SK-MEL-5 (cell line): Measurements from ENCODE around the gene HIBADH. TPM values are rescaled to one million over a fixed set of nuclear protein-coding genes. Genes with fewer than 3 reads are reported as not detected.
"Not testable (repeated sequence)": the region's sequence is repeated elsewhere in the genome, so short reads cannot be mapped to it uniquely, and the experiment has no call there.

Source experiments
- DNase-seq: peaks from one replicate; pipeline ENCODE4 v3.0.0-alpha.2; 2016; ENCODE audit warnings: low read depth, low spot score
- in situ Hi-C: cut with HindIII; loops from 2 replicates; pipeline ENCODE4 v1.10.0; 2016; ENCODE audit warnings: low sequenced_read_pairs, high pct_unique_total_duplicates, low pct_unique_long_range_greater_than_20kb
- total RNA-seq: library from RNA; depleted of rRNA; stranded (reverse); fragments of >200 nt; shearing (Covaris generic); gene quantifications from 2 replicates; pipeline ENCODE4 v1.2.3, GENCODE V29; 2014

Gene HIBADH
- total RNA-seq, 1 experiment from 2014 or later: 135 TPM

DNA sequence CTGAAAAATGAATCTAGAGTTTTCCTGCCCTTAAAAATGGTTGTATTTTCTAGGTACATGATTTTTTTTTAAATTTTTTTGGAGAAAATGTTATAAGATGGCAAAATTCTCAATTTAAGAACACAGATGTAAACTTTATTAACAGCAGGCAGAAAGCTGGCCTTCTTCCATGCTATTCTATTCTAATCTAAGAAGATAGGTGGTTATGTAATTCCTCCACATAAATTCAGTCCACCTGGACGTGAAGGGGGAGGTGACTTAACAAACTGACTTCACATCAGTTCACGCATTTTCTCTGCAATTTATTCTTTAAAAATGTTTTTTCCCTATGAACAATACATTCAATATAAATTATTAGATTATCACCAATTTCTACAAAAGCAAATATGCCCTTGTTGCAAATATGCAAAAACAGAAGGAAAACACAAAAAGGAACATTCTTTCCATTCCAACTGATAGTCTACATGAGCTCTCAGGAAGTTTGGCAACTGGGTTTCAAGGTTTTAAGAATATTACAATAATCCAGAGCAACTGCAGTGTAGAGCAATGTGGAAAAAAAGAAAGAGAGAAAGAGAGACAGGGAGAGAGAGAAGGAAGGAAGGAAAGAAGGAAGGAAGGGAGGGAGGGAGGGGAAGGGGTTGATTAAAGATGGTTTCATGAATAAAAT, 76.8 kb downstream of the HIBADH start:
- no peak for DNase-seq
- in situ Hi-C loops: loop anchor here (25.0 kb wide), 1 partner anchor 374 kb away; the partner anchor contains the start of gene HOXA13

DNA sequence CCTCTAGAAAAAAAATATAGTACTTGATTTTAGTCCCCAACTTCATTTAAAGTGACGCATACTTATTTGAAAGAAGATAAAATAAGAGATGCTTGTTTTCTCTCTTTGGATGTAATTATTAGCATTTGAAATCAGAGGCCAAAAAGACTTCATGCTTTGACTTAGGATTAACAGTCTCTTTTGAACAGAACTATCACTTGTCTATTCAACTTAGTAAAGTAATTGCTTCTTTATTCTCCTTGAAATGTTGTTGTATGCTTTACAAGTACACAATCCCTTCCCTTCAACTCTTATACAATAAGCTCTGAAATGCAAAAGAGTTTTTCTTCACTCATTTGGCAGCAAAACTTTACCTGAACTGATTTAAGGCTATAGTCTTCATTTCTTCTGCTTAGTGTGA, 80.8 kb downstream of the HIBADH start:
- in situ Hi-C loops: loop anchor here (25.0 kb wide), 1 partner anchor 370 kb away; the partner anchor contains the start of gene HOXA13
- DNase-seq: peak; percentile 36

DNA sequence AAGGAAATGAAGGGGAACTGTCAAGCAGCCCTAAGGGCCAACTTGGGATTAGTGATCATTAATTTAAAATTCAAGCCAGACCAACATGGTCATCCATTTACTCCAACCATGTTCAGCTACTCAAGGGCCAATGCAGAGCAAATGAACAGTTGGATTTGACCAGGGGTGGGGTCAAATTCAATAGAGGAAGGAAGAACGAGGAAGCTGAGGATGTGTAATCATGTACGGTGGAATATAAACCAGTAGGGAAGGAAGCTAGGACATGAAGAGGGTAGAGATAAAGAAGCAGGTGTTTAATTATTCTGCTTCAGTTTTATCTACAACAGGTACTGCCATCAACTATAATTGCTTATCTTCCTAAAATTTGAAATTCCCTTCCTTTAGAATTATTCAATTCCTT, 81.6 kb downstream of the HIBADH start:
- DNase-seq: no peak
- in situ Hi-C loops: loop anchor here (25.0 kb wide), 1 partner anchor 369 kb away; the partner anchor contains the start of gene HOXA13

DNA sequence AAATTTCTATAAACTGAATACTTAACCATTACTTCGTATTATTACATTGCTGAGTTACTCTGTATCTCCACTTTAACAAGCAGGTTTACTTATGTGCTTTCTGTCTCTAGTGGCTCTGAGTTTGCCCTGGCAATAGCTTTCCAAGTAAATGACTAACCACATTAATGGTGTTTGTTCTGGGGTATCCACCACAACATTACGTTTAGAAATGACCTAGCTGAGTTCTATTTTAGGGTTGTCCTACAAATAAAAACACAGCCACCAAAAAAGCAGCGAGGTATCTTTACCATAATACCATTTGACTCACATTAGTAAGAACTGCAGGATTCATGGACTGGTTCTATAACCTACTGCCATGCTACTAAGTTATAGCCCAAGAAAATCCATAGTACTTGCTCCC, 83.1 kb downstream of the HIBADH start:
- in situ Hi-C loops: loop anchor here (25.0 kb wide), 1 partner anchor 367 kb away; the partner anchor contains the start of gene HOXA13
- no peak for DNase-seq

DNA sequence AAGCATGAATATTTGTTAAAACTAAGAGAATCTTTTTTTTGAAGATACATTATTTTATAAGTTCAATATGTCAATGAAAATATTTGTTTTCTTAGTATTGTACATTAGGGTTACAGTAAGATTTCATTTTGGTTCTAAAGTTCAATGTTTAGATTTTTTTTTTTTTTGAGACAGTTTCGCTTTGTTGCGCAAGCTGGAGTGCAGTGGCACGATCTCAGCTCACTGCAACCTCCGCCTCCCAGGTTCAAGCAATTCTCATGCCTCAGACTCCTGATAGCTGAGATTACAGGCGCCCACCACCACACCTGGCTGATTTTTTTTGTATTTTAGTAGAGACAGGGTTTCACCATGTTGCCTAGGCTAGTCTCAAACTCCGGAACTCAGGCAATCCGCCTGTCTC, 84.5 kb downstream of the HIBADH start:
- in situ Hi-C loops: loop anchor here (25.0 kb wide), 1 partner anchor 366 kb away; the partner anchor contains the start of gene HOXA13
- DNase-seq: not testable (repeated sequence)

DNA sequence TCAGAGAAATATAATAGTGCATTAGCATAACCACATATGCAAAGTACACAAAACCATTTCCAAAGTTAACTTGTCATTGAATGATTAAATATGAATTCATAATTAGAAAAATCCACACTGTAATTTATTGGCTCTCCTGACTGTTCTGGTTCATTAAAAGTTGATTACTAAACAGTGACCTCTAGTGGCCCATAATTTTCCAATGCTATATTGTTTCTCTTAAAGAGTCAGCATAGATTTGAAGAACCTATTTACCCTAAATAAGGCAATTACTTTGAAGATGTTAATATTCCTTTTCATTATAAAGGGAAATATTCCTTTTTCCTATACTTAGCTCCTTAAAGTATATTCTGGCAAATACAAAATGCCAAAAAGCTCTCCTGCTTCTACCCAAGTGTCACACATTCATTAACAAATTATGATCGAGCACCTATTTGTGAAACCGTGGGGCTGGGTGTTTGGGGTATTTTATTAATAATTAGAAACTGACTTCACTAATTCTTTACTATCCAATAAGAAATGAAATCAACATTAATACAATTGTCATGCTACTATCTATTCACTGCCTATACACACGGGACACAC, 86.2 kb downstream of the HIBADH start:
- peak; percentile 79 for DNase-seq
- in situ Hi-C loops: loop anchor here (25.0 kb wide), 1 partner anchor 364 kb away; the partner anchor contains the start of gene HOXA13

DNA sequence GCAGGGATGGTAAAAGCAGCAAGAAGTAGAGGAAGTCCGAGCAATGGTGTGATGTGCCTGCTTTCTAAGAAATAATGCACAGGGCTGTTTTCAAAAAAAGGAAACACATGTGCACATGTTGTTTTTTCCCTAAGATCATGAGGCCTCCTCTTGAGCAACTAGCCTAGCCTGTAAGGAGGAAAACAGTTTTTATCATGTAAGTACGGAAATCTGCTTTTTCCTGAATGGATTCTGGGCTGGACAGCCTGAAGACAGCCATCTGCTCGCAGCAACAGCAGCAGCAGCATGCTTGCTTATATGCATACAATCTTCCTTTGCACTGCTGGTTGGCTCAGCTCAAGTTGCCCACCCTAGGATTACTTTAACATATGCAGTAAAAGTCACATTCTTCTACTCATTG, 87.1 kb downstream of the HIBADH start:
- in situ Hi-C loops: loop anchor here (25.0 kb wide), 1 partner anchor 363 kb away; the partner anchor contains the start of gene HOXA13
- DNase-seq: no peak

DNA sequence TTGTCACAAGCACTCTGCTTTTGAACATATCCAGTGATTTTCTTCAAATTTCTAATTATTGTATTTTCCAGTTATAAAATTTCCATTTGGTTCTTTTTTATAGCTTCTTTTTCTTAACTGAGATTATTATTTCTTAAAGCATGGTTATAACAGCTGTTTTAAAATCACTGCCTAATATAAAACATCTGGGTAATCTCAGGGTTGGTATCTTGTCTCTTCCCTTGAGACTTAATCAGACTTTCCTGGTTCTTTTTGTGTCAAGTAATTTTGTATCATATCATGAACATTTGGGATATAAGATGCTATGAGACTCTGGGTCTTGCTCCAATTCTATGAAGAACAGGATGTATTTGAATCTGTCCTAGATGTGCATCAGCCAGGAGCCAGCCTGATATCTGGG, 93.6 kb downstream of the HIBADH start:
- no peak for DNase-seq
- in situ Hi-C loops: no loop called here

DNA sequence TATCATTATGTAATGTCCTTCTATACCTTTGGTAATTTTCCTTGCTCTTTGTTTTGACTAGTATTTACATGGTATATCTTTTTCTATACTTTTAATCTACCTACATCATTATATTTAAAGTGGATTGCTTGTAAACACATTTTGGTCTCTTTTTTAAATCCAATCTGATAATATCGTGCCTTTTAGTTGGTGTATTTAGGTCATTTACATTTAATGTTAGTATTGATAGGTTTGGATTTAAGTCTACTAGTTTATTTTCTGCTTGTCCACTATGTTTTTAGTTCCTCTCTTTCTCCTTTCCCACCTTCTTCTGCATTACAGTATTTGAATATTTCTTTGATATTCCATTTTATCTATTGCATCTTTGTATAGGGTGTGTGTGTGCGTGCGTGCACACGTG, 95.4 kb downstream of the HIBADH start:
- in situ Hi-C loops: no loop called here
- no peak for DNase-seq

DNA sequence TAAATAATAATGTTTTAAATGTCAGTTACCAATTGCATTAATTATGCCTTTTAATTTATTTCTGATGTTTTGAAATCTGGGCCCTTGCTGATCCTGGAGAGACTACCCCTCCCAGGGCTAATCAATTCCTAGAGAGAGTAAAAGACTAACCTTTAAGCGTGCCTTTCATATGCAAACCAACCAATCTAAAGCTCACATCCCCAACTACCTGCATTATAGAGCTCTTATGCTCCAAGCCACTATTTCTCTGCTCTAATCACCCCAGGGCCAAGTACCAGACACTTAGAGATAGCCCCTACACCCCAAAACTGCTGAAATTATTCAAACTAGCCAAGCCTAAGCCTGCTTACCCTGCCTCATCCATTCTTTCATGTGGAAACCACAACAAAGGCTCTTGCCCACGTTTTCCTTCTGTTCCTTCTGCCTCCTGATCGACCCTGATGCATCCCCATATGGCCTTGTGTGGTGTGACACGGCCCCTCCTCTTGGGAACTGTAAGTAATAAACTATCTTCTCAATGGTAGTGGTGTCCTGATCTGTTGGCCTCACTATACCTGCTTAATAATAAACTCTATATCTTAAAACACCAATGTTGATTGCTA, 97.7 kb downstream of the HIBADH start:
- no peak for DNase-seq
- in situ Hi-C loops: no loop called here

DNA sequence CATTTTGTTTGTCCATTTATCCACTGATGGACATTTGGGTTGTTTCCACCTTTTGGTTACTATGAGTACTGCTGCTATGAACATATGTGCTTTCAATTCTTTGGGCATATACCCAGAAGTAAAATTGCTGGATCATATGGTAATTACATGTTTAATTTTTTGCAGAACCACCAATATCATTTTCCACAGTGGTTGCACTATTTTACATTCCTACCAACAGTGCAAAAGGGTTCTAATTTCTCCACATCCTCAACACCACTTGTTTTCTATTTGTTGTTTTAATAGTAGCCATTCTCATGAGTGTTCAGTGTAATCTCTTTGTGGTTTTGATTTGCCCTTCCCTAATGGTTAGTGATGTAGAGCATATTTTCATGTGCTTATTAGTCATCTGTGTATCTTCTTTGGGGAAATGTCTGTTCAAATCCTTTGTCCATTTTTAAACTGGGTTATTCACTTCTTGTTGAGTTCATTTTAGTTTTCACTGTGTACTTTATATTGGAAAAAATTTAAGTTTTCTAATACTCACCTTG, 101.9 kb downstream of the HIBADH start:
- in situ Hi-C loops: no loop called here
- peak; percentile 61 for DNase-seq

DNA sequence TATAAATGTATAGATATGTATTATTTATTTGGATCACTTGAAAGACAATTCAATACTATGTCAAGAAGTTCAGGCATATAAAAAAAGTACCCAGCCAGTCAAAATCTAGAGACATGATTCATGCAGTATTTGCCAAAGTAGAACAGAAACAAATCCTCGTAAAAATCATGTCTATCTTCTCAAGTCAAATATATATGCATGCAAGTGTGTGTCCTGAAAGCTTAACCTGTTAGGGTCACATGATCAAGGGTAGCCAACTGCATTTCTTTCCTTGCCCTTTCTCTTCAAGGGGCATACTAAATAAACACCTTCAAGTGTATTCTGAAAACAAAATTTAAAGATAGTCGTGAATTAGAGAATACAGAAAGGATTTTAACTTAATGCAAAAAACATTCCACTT, 107.0 kb downstream of the HIBADH start:
- in situ Hi-C loops: no loop called here
- no peak for DNase-seq

DNA sequence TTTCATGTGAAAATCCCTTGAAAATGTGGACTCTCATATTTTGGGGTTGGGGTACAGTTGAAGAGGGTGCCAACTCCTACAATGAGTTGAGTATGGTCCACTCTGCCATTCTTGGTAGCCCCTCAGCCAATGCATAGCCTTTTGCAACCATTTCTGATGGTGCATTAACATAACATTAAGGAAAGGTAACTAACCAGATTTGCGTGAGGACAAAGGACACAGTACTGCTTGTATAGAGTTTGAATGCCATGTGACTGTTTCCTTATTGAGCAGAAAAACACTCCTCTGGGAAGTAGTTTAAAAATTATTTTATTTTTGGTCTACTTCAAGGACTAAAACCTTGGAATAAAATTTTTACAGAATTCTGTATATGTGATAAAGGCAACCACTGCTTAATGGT, 107.9 kb downstream of the HIBADH start:
- in situ Hi-C loops: no loop called here
- no peak for DNase-seq

DNA sequence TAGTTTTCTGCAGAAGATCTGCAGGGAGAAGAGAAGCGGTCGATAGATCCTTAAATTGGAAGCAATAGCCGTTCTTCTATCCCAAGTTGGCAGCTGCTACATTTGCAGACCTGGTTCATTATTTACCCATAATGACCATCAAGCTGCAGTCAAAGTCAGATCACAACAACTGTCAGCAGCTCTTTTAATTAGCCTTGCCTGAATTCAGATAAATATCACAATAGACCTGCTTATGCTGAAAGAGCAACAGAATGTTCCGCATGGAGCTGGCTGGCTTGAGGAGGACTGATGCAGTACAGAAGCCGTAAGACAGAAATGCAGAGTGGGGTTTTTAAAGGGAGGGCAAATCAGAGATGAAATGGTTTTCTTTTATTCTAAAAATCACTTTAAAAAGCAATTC, 109.4 kb downstream of the HIBADH start:
- in situ Hi-C loops: no loop called here
- no peak for DNase-seq

DNA sequence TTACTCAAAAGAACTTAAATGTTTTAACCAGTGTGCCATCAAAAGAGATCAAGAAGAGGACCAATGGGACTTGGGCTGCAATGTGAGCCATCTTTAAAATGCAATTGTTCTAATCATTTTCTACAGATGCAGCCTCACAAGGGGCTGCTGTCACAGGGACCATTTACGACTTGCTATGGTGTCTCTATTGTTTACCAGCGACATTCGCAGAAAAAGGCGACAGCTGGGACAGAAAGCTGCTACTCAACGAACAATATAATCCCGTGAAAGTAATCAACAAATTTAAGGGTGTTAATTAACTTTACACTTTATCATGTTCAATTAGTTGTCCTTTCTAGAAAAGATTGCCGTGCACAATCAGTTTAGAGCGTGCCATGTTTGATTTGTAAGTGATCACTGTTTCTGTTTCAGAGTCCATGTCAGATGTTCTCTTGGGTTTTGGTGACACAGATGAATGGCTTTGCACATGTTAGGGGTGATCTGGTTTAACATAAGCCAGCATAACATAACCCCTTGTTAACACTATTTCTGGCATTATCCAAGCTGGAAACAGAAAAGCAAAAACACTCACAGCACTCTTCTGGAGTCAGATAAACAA, 110.8 kb downstream of the HIBADH start:
- no peak for DNase-seq
- in situ Hi-C loops: no loop called here

DNA sequence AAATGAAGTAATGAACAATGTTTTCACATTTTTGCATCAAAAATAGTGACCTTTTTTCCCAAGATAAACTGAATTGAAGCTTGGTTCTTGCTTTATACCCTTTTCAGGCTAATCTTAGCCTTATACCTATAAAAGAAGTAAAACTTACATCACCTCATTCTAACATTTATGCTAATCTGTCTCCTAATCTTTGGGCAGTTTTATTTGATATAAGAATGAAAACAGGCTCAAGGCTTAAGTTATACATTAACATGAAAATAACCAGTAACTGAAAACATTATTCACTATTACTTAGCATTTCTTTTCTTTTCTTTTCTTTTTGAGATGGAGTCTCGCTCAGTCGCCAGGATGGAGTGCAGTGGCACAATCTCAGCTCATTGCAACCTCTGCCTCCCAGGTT, 113.1 kb downstream of the HIBADH start:
- in situ Hi-C loops: no loop called here
- DNase-seq: no peak

DNA sequence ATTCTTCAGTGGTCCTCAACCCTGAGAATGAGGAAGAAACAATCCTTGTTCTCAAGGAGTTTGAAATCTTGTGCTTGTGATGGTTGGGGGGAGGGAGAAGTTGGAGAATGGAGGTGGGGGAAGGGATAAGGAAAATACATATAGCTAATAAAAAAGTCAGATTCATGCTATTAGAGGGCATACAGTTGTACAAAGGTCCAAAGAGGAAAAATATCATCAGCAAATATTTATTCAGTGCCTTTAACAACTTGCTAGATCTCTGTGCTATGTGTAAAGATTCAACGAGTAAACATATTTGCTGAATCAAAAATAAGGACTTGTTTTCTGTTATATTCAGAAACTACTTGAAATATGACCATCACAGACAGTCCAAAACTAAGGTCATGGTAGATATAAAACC, 114.4 kb downstream of the HIBADH start:
- in situ Hi-C loops: no loop called here
- peak; percentile 25 for DNase-seq

DNA sequence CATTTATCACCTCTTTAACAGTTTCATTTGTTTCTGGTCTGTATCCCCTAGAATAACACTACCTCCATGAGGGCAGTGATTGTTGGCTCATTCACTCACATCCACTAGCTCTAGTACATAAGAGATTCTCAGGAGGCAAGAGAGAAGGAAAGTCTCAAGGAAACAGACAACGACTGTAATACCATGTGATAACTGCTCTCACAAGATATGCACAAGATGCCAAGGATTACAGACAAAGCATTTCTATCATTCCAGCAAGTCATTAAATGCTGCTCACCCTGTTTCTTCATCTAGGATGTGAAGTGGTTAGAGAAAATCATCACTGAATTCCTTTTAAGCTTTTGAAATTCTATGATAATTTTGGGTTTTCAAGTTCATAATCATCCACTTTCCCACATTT, 115.3 kb downstream of the HIBADH start:
- peak; percentile 96 for DNase-seq
- in situ Hi-C loops: no loop called here
